Measurements from ENCODE around the gene PTAFR. TPM values are rescaled to one million over a fixed set of nuclear protein-coding genes. Genes with fewer than 3 reads are reported as not detected.

The PTAFR gene
- total and polyA plus RNA-seq, 12 donors = 0.72 to 11.7 (median 6.4) TPM

DNA sequence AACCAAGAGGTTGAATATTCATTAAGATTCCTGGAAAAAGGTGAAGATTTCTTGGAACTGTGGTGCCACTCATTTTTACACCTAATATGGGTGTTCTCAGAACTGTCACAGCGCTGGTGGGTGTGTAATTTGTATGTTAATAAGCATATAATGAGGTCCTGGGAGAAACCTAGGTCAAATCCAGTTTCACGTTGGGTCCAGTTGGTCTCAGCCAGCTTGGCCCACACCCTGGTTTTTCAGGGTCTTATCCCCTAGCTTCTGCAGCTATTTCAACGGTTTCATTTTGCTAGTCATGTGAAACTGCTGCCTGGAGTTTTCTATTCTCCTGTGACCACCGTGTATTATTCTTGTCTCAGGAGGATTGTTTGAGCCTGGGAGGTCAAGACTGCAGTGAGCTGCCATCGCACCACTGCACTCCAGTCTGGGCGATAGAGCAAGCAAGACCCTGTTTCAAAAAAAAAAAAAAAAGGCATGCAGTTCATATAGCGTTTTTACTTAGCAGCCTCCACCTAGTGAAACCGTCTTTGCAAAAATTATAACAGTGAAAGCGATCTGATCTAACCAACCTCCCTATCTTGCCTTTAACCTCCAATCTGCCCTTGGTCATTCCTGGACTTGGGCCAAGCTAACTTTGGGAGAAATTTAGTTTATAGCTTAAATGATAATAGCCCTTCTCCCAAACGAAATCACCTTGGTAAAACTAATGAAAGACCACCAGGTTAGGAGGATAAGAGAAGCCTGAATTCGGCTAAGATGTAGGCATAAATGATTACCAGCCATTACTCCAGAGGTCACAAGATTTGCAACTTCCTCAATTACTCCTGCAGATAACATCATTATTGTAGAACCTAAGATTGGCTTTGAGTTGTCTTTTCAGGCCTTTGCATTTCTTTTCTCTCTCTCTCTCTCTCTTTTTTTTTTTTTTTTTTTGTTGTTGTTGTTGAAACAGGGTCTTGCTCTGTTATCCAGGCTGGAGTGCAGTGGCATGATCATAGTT lies 44.0 kb downstream of the PTAFR start:
- TF ChIP-seq, protein P1, sequence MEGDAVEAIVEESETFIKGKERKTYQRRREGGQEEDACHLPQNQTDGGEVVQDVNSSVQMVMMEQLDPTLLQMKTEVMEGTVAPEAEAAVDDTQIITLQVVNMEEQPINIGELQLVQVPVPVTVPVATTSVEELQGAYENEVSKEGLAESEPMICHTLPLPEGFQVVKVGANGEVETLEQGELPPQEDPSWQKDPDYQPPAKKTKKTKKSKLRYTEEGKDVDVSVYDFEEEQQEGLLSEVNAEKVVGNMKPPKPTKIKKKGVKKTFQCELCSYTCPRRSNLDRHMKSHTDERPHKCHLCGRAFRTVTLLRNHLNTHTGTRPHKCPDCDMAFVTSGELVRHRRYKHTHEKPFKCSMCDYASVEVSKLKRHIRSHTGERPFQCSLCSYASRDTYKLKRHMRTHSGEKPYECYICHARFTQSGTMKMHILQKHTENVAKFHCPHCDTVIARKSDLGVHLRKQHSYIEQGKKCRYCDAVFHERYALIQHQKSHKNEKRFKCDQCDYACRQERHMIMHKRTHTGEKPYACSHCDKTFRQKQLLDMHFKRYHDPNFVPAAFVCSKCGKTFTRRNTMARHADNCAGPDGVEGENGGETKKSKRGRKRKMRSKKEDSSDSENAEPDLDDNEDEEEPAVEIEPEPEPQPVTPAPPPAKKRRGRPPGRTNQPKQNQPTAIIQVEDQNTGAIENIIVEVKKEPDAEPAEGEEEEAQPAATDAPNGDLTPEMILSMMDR (IDR thresholded peaks at IDR 0.05) = no peak
- TF ChIP-seq POLR2A (IDR thresholded peaks at IDR 0.05) = no peak
- WGBS, 4 donors = 72 to 82% (median 75%) methylated on average over 11 of the region's 11 CpGs
- Histone ChIP-seq H3K36me3 (replicated peaks in 1 of 2) (no peaks in the 10 kb centered on the region), H3K4me3 (no peak overlapping the region), H3K4me1 (replicated peaks in 1 of 2) (no peaks in the 10 kb centered on the region), H3K27me3 (no peaks in the 10 kb centered on the region), H3K27ac (no peak overlapping the region), H3K9me3 (replicated peaks in 1 of 3) (no peaks in the 10 kb centered on the region)
- DNase-seq = no peak
- intact Hi-C loops (cut with DNase I) = no loop called here

DNA sequence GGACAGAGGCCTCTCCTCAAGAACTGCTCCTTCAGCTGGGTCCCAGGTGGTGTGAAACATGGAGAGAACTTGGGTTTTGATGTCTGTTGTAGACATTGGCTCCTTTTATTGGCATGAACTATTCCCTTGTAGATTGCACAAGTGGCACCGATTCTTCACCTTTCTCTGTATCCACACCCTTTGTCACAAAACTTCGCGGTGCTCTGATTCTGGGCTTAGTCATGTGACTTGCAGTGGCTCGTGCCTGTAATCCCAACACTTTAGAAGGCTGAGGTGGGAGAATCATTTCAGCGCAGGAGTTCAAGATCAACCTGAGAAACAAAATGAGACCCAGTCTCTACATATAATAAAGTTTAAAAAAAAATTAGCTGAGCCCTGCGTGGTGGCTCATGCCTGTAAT lies 45.6 kb downstream of the PTAFR start:
- H3K27me3 ChIP-seq = no peaks in the 10 kb centered on the region
- no peaks in the 10 kb centered on the region for H3K9me3 ChIP-seq (replicated peaks in 1 of 3)
- DNase-seq = no peak
- no peak overlapping the region for H3K27ac ChIP-seq
- no peaks in the 10 kb centered on the region for H3K36me3 ChIP-seq (replicated peaks in 1 of 2)
- H3K4me1 ChIP-seq (replicated peaks in 1 of 2) = no peaks in the 10 kb centered on the region
- no peak for TF ChIP-seq POLR2A (IDR thresholded peaks at IDR 0.05)
- TF ChIP-seq, protein P1 (IDR thresholded peaks at IDR 0.05) = no peak
- no peak overlapping the region for H3K4me3 ChIP-seq
- WGBS, 4 donors = 76 to 86% (median 80%) methylated on average over 6 of the region's 6 CpGs
- intact Hi-C loops (cut with DNase I) = no loop called here

DNA sequence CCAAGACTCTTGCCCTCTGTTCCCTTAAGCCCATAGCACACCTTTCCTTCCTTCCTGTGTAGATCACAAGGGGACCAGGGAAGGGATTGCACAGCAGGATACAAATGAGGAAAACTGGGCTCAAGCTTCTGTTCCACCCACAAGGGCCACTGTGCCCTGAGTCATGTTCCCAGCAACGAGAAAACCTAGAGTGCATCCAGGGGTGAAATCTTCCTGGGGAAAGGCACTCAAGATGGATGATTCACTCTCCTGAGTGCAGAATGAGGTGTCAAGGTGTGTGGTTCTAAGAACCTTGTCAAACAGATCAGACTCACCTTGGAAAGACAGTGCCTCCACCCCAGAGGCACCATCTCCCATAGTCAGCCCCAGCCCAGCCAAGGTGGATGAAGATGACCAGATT lies 47.3 kb downstream of the PTAFR start:
- H3K4me3 ChIP-seq = no peak overlapping the region
- H3K9me3 ChIP-seq (replicated peaks in 1 of 3) = no peaks in the 10 kb centered on the region
- TF ChIP-seq, protein P1 (IDR thresholded peaks at IDR 0.05) = no peak
- TF ChIP-seq POLR2A (IDR thresholded peaks at IDR 0.05) = no peak
- DNase-seq = no peak
- H3K27me3 ChIP-seq = no peaks in the 10 kb centered on the region
- WGBS, 4 donors = 13 to 67% (median 54%) methylated on average over 1 of the region's 1 CpG
- H3K36me3 ChIP-seq (replicated peaks in 1 of 2) = no peaks in the 10 kb centered on the region
- intact Hi-C loops (cut with DNase I) = no loop called here
- H3K27ac ChIP-seq = no peak overlapping the region
- no peaks in the 10 kb centered on the region for H3K4me1 ChIP-seq (replicated peaks in 1 of 2)

DNA sequence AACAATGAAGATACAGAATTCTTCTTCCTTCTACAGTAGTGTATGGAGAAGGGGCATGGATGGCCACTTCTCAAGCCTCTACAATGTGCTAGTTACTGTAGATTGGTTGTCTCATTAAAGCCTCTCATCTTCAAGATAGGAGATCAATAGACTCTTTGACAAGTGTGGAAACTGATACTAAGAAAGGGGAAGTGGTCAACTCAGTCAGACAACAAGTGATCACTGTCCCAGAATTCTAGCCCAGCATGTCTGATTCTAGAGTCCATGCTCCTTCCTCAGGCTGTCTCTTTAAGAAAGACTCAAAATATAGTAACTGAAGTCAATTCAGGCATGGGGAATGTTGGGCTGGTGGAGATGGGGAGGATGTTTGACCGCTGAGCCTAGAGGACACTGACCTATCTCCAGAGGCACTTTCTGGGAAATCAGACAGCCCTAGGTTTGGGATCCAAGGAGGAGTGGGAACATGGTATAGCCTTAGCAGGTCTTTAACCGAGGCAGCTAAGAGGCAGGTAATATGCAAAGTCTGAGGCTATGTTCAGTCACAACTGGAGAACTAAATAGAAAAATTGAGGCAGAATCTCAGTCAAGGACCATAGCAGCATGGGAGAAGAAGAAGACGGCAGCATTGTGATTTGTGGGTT lies 48.8 kb downstream of the PTAFR start:
- WGBS, 4 donors = 57 to 75% (median 65%) methylated on average over 3 of the region's 3 CpGs
- no peak overlapping the region for H3K4me3 ChIP-seq
- DNase-seq = no peak
- peak overlapping the region in 2 of 5 donors; percentile 21 to 74 for H3K27ac ChIP-seq
- H3K27me3 ChIP-seq = no peaks in the 10 kb centered on the region
- no peaks in the 10 kb centered on the region for H3K9me3 ChIP-seq (replicated peaks in 1 of 3)
- no peaks in the 10 kb centered on the region for H3K4me1 ChIP-seq (replicated peaks in 1 of 2)
- H3K36me3 ChIP-seq (replicated peaks in 1 of 2) = no peaks in the 10 kb centered on the region
- intact Hi-C loops (cut with DNase I) = no loop called here
- TF ChIP-seq POLR2A (IDR thresholded peaks at IDR 0.05) = no peak
- TF ChIP-seq, protein P1 (IDR thresholded peaks at IDR 0.05) = no peak
